ENCODE results near the gene PTGIS.

The PTGIS gene

GRCh38 chr20:49478754-49479689 is 88.9 kb downstream of the PTGIS start:
- whole genome bisulfite sequencing (ENCODE audit: extremely low coverage, insufficient coverage, low lambda C conversion rate), result no CpG with 5 or more reads among the region's 5 CpGs

DNA sequence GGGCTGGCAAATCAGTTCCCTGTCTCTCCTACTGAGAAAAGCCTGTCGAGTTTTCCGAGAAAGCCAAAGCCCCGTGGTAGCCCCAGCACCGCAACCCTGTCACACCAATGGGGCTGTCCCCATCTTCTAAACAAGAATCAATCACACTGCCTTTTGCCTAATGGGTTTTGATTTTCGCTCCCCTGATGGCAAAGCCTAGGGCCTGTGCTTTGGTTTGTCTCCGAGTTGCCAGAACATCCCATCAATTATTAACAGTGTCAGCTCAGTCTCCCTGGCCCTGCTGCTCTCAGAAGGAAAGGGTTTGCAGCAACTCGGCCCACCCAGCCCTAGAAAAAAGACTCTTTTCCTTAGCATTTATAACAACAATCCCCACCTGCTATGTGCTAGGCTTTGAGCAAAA is 89.7 kb downstream of the PTGIS start:
- DNase-seq, result no peak
- WGBS (ENCODE audit: extremely low coverage, insufficient coverage, low lambda C conversion rate), result no CpG with 5 or more reads among the region's 7 CpGs

More at GRCh38 chr20:49478754-49479689, 88.9 kb downstream of the PTGIS start:
- H4K8ac ChIP-seq (ENCODE audit: low read depth, low read length), result no peak overlapping the region
- H2BK120ac ChIP-seq (ENCODE audit: low read depth, low read length), result no peak overlapping the region
- no peak overlapping the region for H3K56ac ChIP-seq (ENCODE audit: low read length)
- no peak overlapping the region for H3K18ac ChIP-seq (ENCODE audit: low read length)
- no peak overlapping the region for H4K5ac ChIP-seq (ENCODE audit: low read length)
- no peak overlapping the region for H2BK5ac ChIP-seq (ENCODE audit: low read length)
- H3K27ac ChIP-seq (ENCODE audit: low read depth, low read length), result no peak overlapping the region
- no peaks in the 10 kb centered on the region for H3K36me3 ChIP-seq (ENCODE audit: control insufficient read depth, insufficient read depth, low read length)
- no peak overlapping the region for H2BK15ac ChIP-seq (replicated peaks; ENCODE audit: low read depth)
- H2AK5ac ChIP-seq (ENCODE audit: low read length), result no peak overlapping the region
- H3K23ac ChIP-seq (ENCODE audit: low read length), result no peak overlapping the region
- H3K4me2 ChIP-seq (ENCODE audit: low read length), result no peak overlapping the region
- H3K27me3 ChIP-seq (ENCODE audit: insufficient read depth, low read length, poor library complexity), result no peaks in the 10 kb centered on the region
- DNase-seq, result no peak
- H3K9ac ChIP-seq (ENCODE audit: low read length), result no peak overlapping the region
- H3K4me1 ChIP-seq (ENCODE audit: control insufficient read depth, low read depth, low read length), result no peaks in the 10 kb centered on the region
- H3K79me1 ChIP-seq (ENCODE audit: low read length), result no peaks in the 10 kb centered on the region
- H3K4ac ChIP-seq (ENCODE audit: low read depth, low read length), result no peak overlapping the region
- H3K79me2 ChIP-seq (ENCODE audit: control insufficient read depth, insufficient read depth, low read length), result no peaks in the 10 kb centered on the region
- H3K4me3 ChIP-seq (ENCODE audit: low read length), result no peak overlapping the region

GRCh38 chr20:49477200-49477599 is 90.7 kb downstream of the PTGIS start:
- Histone ChIP-seq H3K9ac (ENCODE audit: low read length) (no peak overlapping the region), H3K4me2 (ENCODE audit: low read length) (no peak overlapping the region), H2AK5ac (ENCODE audit: low read length) (no peak overlapping the region), H3K27ac (ENCODE audit: low read depth, low read length) (no peak overlapping the region), H3K23ac (ENCODE audit: low read length) (no peak overlapping the region), H3K79me2 (ENCODE audit: control insufficient read depth, insufficient read depth, low read length) (no peaks in the 10 kb centered on the region), H2BK120ac (ENCODE audit: low read depth, low read length) (no peak overlapping the region), H2BK5ac (ENCODE audit: low read length) (no peak overlapping the region), H3K4me1 (ENCODE audit: control insufficient read depth, low read depth, low read length) (no peaks in the 10 kb centered on the region), H3K27me3 (ENCODE audit: insufficient read depth, low read length, poor library complexity) (no peaks in the 10 kb centered on the region), H3K36me3 (ENCODE audit: control insufficient read depth, insufficient read depth, low read length) (no peaks in the 10 kb centered on the region), H4K5ac (ENCODE audit: low read length) (no peak overlapping the region), H3K79me1 (ENCODE audit: low read length) (no peaks in the 10 kb centered on the region), H3K4ac (ENCODE audit: low read depth, low read length) (no peak overlapping the region), H3K18ac (ENCODE audit: low read length) (no peak overlapping the region), H3K56ac (ENCODE audit: low read length) (no peak overlapping the region), H3K4me3 (ENCODE audit: low read length) (no peak overlapping the region), H4K8ac (ENCODE audit: low read depth, low read length) (no peak overlapping the region), H2BK15ac (replicated peaks; ENCODE audit: low read depth) (no peak overlapping the region)
- DNase-seq, result peak; percentile 56
- WGBS (ENCODE audit: extremely low coverage, insufficient coverage, low lambda C conversion rate), result no CpG with 5 or more reads among the region's 3 CpGs

More for the DNA sequence above, 89.7 kb downstream of the PTGIS start:
- no peak overlapping the region for H4K5ac ChIP-seq (ENCODE audit: low read length)
- H2AK5ac ChIP-seq (ENCODE audit: low read length), result no peak overlapping the region
- H2BK5ac ChIP-seq (ENCODE audit: low read length), result no peak overlapping the region
- H3K27me3 ChIP-seq (ENCODE audit: insufficient read depth, low read length, poor library complexity), result no peaks in the 10 kb centered on the region
- H3K4me2 ChIP-seq (ENCODE audit: low read length), result no peak overlapping the region
- no peaks in the 10 kb centered on the region for H3K79me1 ChIP-seq (ENCODE audit: low read length)
- H3K4me3 ChIP-seq (ENCODE audit: low read length), result no peak overlapping the region
- H2BK15ac ChIP-seq (replicated peaks; ENCODE audit: low read depth), result no peak overlapping the region
- no peak overlapping the region for H4K8ac ChIP-seq (ENCODE audit: low read depth, low read length)
- no peaks in the 10 kb centered on the region for H3K79me2 ChIP-seq (ENCODE audit: control insufficient read depth, insufficient read depth, low read length)
- H3K18ac ChIP-seq (ENCODE audit: low read length), result no peak overlapping the region
- no peak overlapping the region for H3K27ac ChIP-seq (ENCODE audit: low read depth, low read length)
- H2BK120ac ChIP-seq (ENCODE audit: low read depth, low read length), result no peak overlapping the region
- H3K56ac ChIP-seq (ENCODE audit: low read length), result no peak overlapping the region
- H3K4ac ChIP-seq (ENCODE audit: low read depth, low read length), result no peak overlapping the region
- H3K23ac ChIP-seq (ENCODE audit: low read length), result no peak overlapping the region
- H3K36me3 ChIP-seq (ENCODE audit: control insufficient read depth, insufficient read depth, low read length), result no peaks in the 10 kb centered on the region
- H3K9ac ChIP-seq (ENCODE audit: low read length), result no peak overlapping the region
- H3K4me1 ChIP-seq (ENCODE audit: control insufficient read depth, low read depth, low read length), result no peaks in the 10 kb centered on the region

GRCh38 chr20:49476016-49476355 is 92.0 kb downstream of the PTGIS start:
- Histone ChIP-seq H4K5ac (ENCODE audit: low read length) (no peak overlapping the region), H3K4me1 (ENCODE audit: control insufficient read depth, low read depth, low read length) (no peaks in the 10 kb centered on the region), H3K23ac (ENCODE audit: low read length) (no peak overlapping the region), H2AK5ac (ENCODE audit: low read length) (no peak overlapping the region), H3K4ac (ENCODE audit: low read depth, low read length) (no peak overlapping the region), H2BK120ac (ENCODE audit: low read depth, low read length) (no peak overlapping the region), H3K4me3 (ENCODE audit: low read length) (no peak overlapping the region), H3K56ac (ENCODE audit: low read length) (no peak overlapping the region), H2BK5ac (ENCODE audit: low read length) (no peak overlapping the region), H4K8ac (ENCODE audit: low read depth, low read length) (no peak overlapping the region), H3K27me3 (ENCODE audit: insufficient read depth, low read length, poor library complexity) (no peaks in the 10 kb centered on the region), H3K79me1 (ENCODE audit: low read length) (no peaks in the 10 kb centered on the region), H3K79me2 (ENCODE audit: control insufficient read depth, insufficient read depth, low read length) (no peaks in the 10 kb centered on the region), H3K36me3 (ENCODE audit: control insufficient read depth, insufficient read depth, low read length) (no peaks in the 10 kb centered on the region), H3K27ac (ENCODE audit: low read depth, low read length) (no peak overlapping the region), H3K18ac (ENCODE audit: low read length) (no peak overlapping the region), H3K9ac (ENCODE audit: low read length) (no peak overlapping the region), H2BK15ac (replicated peaks; ENCODE audit: low read depth) (no peak overlapping the region), H3K4me2 (ENCODE audit: low read length) (no peak overlapping the region)
- no CpG with 5 or more reads among the region's 7 CpGs for WGBS (ENCODE audit: extremely low coverage, insufficient coverage, low lambda C conversion rate)
- no peak for DNase-seq

GRCh38 chr20:49475292-49476015 is 92.5 kb downstream of the PTGIS start:
- no peaks in the 10 kb centered on the region for H3K27me3 ChIP-seq (ENCODE audit: insufficient read depth, low read length, poor library complexity)
- H3K27ac ChIP-seq (ENCODE audit: low read depth, low read length), result no peak overlapping the region
- no peak overlapping the region for H4K5ac ChIP-seq (ENCODE audit: low read length)
- H3K9ac ChIP-seq (ENCODE audit: low read length), result no peak overlapping the region
- H3K4ac ChIP-seq (ENCODE audit: low read depth, low read length), result no peak overlapping the region
- no peaks in the 10 kb centered on the region for H3K36me3 ChIP-seq (ENCODE audit: control insufficient read depth, insufficient read depth, low read length)
- no CpG with 5 or more reads among the region's 6 CpGs for WGBS (ENCODE audit: extremely low coverage, insufficient coverage, low lambda C conversion rate)
- no peak overlapping the region for H2BK15ac ChIP-seq (replicated peaks; ENCODE audit: low read depth)
- no peak overlapping the region for H3K18ac ChIP-seq (ENCODE audit: low read length)
- H2AK5ac ChIP-seq (ENCODE audit: low read length), result no peak overlapping the region
- H4K8ac ChIP-seq (ENCODE audit: low read depth, low read length), result no peak overlapping the region
- H3K79me1 ChIP-seq (ENCODE audit: low read length), result no peaks in the 10 kb centered on the region
- H3K79me2 ChIP-seq (ENCODE audit: control insufficient read depth, insufficient read depth, low read length), result no peaks in the 10 kb centered on the region
- H3K4me3 ChIP-seq (ENCODE audit: low read length), result no peak overlapping the region
- H3K56ac ChIP-seq (ENCODE audit: low read length), result no peak overlapping the region
- no peak overlapping the region for H2BK120ac ChIP-seq (ENCODE audit: low read depth, low read length)
- H3K4me1 ChIP-seq (ENCODE audit: control insufficient read depth, low read depth, low read length), result no peaks in the 10 kb centered on the region
- no peak overlapping the region for H2BK5ac ChIP-seq (ENCODE audit: low read length)
- H3K23ac ChIP-seq (ENCODE audit: low read length), result no peak overlapping the region
- H3K4me2 ChIP-seq (ENCODE audit: low read length), result no peak overlapping the region
- DNase-seq, result no peak

All from mesendoderm (in vitro differentiated cells).